CD4-positive, alpha-beta T cell treated with Interleukin-4 for 1 hour (primary cell): ENCODE data around the gene CD1C.
"Not testable (repeated sequence)": the region's sequence is repeated elsewhere in the genome, so short reads cannot be mapped to it uniquely, and the experiment has no call there.

ENCODE experiments used
- DNase-seq, 2 donors: peaks; one replicate each; pipeline ENCODE4 v3.0.0-alpha.2; 2020 to 2022

Gene CD1C

DNA sequence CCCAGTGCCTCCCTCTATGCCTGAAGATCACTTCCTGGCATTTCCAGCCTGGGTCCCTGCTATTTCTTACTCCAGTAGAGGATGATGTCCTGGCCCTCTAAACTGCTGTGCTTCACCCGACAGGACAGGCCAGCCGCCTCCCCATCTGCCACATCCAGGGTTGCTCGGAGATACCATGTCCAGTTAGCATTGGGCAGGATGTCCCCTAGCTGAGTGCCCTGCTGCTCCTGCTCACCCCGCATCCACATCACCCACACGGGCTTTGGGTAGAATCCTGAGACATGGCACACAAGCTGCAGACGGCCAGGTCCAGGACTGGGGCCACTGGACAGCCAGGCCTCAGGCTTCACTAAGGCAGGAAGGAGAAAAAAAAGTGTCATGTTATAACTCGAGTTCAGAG is 39.6 kb downstream of the CD1C start:
- DNase-seq: no peak

DNA sequence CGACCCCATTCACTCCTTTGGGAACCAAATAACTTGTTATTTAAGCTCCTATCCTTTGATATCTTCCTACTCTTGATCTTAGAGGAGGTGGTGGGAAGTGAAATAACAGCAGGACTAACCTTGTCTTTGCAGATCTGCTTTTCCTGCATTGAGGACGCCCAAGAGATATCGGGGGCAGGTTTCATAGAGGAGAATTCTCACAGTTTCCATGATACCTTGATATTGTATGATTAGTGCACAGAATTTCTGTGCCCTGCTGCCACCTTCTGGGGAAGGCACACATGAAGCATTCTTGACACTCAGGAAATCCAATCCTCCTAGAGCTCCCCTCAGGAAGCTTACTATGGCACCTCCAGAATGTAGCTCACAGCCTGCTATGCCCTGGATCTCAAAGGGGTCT is 40.0 kb downstream of the CD1C start:
- DNase-seq: peak; percentile 4 to 26

DNA sequence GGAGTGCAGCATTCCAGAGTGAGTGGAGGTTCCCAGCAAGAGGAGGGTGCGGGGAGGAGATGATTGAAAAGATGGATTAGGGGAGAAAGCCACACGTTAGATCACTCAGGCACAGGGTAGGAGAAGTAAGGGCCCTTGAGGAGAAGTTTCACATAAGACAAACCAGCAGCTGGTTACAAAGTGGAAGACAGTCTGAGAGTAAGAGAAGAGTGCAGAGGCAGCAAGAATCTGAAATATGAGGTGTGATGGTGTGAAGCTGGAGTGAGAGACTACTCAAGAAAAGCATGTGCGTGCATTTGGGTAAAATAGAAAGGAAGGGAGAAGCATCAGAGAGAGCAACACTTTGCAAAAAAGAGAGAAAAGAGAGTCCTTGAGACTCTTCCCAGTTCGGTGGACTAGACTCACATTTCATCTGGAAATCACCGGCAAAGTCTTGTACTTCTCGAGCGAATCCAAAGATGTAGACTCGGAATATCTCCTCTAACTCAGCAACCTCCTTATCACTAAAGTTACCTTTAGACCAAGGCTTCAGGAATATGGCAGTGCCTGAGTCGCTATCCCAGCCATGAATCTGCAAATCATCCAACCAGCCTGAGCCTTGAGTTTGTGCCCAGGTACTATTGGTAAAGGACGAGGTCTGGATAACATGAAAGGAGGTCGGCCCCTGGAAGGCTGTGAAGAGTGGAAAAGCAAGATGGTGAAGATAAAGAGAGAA is 40.8 kb downstream of the CD1C start:
- no peak for DNase-seq

DNA sequence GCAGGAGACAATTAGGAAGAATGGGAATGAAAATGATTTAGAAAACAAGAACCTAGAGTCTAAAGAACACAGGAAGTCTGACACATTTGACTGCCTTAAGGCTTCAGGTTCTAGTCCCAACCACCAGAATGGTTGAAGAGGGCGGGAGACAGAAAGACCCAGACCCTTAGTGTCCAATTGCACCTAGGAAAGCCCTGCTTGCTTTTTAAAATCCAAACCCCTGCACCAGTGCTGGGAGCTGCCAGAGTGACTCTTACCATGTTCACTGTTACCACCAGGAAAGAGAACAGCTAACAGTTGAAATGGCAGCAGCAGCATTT is 41.3 kb downstream of the CD1C start:
- DNase-seq: no peak

DNA sequence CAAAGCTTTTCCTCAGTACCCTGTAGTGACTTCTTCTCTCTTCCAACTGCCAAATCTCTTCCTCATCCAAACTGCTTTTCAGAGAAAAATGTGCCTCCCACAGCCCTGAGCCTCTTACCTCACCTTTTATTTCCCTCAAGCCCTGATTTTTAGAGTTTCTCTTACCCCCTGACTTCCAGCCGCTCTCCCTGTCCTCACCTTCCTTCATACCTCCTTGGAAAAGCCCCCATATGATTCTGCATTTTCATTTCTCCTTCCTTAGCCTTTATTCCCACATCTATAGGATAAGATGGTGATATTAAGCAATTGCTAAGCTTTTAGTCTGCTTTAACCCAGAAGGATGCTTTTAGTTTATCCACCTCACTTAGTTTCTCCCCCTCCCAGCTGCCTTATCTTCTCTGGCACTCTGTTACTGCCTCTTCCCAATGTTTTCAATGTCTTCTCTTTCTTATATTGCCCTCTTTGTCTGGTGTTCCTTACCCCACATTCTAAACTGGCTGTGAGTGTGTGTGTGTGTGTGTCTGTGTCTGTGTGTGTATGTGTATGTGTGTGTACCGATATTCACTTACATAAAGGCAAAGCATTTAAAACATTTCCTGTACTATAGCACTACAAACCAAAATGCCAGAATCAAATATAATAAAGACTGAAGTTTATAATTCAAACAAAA is 41.9 kb downstream of the CD1C start, which contains the start of gene CD1B:
Gene CD1B, minus strand, starts transcription at position 51 of the 670 bp plus-strand sequence. CDS start 108 bp downstream, outside the sequence.
- DNase-seq: no peak

DNA sequence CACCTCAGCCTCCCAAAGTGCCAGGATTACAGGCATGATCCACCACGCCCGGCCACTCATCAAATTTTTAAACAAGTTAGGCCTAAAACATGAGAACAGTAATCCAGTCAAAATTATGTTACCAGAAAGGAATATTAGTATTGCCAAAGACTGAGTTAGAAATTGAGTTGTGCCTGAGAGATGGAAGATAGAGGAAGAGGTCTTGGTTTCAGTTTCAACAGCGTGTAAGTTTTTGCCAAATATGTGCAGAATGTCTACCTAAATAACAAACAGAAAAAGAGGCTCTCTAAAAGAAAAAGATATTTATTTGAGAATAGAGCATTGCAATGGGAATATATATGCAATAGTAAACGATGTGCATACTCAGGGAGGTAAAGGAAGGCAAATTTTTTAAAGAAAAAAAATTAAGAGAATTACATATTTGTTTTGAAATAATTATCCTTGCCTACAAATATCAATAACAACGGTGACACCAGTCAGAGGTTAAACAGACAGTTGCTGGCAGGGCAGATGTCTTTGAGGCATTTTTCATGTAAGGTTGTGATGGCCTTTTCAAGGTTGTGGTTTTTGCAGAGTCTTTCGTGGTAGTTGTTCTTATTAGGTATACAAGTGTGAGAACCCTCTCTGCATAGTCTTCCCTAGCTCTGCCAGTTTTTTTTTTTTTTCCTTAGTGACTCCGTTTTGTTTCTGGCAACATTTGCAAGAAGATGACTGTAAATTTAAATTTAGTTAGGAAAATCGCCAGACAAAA is 43.9 kb downstream of the CD1C start:
- no peak for DNase-seq

DNA sequence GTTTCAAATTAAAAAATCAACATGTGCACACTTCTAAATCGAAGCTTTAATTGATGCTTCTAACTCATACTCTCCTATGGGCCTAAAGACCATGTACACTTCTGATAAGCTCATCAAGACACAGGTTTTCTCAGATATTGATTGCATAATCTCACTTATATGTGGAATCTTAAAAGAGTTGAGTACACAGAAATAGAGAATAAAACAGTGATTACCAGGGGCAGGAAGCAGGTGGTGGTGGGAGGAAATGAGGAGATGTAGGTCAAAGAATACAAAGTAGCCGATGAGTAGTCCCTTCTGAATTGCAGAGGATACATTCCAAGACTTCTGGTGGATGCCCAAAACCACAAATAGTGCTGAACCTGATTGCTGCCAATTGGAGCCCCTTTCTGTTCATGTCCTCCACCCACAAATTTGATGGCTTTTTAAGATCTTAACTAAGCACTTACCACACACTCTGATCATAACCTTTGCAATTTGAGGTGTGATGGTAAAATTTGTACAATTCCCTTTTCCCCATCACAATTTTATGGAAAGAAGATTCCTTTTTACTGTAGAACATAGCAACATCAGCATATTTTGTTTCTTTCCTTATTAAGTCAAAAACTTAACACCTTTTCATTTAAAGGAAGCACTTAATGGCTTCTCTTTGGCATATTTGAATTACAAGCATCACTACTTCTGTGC is 44.9 kb downstream of the CD1C start:
- DNase-seq: no peak

DNA sequence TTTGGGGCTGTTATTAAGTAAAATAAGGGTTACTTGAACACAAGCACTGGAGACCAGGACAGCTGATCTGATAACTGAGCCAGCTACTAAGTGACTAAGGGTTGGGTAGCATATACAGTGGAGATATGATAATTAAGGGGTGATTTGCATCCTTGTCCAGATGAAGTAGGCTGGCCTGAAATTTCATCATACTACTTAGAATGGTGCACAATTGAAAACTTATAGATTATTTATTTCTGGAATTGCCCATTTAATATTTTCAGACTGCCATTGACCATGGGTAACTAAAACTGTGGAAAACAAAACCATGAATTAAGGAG is 45.5 kb downstream of the CD1C start:
- DNase-seq: no peak

DNA sequence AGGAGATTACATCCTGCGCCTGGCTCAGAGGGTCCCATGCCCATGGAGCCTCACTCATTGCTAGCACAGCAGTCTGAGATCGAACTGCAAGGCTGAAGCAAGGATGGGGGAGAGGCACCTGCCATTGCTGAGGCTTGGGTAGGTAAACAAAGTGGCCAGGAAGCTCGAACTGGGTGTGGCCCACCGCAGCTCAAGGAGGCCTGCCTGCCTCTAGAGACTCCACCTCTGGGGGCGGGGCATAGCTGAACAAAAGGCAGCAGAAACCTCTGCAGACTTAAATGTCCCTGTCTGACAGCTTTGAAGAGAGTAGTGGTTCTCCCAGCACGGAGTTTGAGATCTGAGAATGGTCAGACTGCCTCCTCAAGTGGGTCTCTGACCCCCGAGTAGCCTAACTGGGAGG is 46.7 kb downstream of the CD1C start:
- not testable (repeated sequence) for DNase-seq
